CD4-positive, alpha-beta T cell treated with Interleukin-4 for 4 hours (primary cell): ENCODE results near the gene ABHD17C.
A peak's percentile ranks its signal among the peaks of the same experiment; 100 is the strongest.

ENCODE experiments used
- DNase-seq: peaks from one replicate; pipeline ENCODE4 v3.0.0-alpha.2; 2020

The ABHD17C gene

DNA sequence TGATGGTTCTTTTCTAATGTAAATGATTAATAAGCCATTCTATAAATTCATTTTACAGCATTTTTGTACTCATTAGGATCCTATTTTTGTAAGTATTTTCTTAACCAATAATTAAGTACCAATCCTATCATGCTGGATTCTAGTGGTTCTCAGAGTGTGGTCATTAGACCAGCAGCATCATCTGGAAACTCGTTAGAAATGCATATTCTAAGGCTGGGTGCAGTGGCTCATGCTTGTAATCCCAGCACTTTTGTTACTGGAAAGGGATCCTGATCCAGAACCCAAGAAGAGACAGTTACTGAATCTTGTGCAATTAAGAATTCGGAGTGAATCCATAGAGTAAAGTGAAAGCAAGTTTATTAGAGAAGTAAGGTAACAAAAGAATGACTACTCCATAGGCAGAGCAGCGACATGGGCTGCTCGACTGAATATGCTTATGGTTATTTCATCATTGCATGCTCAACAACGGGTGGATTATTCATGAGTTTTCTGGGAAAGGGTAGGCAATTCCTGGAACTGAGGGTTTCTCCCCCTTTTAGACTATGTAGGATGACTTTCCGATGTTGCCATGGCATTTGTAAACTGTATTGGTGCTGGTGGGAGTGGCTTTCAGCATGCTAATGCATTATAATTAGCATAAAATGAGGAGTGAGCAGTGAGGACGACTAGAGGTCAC lies 74.2 kb downstream of the ABHD17C start:
- no peak for DNase-seq

DNA sequence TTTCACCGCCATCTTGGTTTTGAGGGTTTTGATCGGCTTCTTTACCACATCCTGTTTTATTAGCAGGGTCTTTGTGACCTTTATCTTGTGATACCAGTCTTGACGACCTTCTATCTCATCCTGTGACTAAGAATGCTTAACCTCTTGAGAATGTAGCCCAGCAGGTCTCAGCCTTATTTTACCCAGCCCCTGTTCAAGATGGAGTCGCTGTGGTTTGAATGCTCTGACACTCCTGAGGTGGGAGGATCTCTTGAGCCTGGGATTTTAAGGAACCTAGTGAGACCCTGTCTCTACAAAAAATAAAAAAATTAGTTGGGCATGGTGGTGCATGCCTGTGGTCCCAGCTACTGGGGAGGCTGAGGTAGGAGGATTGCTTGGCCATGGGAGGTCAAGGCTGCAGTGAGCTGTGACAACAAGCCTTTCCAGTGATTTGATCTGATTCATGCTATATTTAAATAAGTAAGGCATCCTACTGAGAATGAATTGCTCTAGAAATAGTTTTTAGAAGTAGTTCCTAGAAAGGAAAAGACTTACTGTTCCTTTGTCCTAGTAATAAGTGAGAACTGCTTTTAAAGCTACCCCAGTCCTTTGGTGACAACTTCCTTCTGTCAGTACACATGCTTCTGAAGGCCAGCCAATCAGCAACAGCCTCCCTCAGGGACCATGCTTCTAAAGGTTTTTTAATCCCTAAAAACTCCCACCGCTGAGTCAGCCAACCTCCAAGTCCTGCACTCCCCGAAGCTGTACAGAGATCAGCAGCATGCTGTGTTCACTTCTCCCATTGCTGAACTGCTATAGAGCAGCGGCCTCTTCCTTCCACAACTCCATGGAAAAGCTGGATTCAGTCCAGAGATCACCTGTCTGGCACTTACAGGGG lies 75.0 kb downstream of the ABHD17C start:
- no peak for DNase-seq

DNA sequence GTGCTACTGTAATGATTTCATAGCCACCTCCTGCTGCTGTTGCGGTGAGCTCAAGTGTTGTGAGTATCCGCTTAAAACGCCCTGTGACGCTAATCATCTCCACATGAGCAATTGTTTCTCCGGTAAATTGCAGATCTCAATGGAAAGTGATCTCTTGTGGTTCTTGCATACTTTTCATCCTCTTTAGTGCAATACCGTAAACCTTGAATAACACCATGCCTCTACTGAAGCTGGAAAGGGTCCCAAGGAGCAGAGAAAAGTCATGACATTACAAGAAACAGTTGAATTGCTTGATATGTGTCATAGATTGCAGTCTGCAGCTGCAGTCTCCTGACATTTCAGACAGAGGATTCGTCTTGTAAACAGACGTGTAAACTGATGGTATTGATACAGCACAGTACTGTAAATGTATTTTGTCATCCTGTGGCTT lies 78.0 kb downstream of the ABHD17C start:
- DNase-seq: no peak

DNA sequence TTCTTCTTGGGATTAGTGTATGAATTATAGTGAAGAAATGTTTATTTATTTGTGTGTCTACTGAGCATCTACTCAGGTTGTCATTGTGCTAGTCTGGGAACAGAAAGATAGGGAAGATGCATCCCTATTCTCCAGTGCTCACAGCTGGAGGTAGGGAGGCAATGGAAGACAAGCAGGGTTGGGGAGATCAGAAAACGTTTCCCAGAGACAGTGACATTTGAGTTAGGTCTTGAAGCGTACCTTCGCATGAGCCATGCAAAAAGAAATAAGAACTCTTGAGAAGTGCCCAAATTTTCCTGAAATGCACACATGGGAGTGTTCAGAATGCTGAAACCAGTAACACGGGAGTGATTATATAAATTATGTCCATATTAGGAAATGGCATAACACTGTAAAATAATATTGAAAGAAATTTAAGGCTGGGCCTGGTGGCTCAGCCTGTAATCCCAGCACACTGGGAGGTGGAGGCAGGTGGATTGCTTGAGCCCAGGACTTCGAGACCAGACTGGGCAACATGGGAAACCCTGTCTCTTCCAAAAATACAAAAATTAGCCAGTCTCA lies 78.8 kb downstream of the ABHD17C start:
- no peak for DNase-seq

DNA sequence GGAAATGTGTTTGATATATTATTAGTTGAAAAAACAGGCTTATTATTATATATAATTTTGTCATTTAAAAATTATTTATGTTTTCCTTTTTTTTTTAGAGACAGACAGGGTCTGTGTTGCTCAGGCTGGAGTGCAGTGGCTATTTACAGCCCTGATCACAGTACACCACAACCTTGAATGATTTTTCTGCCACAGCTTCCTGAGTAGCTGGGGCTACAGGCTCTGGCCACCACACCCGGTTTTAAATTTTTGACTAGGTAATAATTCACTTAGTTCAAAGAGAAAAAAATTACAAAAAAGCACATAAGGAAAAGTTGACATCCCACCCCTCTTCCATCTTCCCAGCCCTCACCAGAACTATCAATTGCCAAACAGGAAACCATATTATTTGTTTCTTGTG lies 79.4 kb downstream of the ABHD17C start:
- no peak for DNase-seq

DNA sequence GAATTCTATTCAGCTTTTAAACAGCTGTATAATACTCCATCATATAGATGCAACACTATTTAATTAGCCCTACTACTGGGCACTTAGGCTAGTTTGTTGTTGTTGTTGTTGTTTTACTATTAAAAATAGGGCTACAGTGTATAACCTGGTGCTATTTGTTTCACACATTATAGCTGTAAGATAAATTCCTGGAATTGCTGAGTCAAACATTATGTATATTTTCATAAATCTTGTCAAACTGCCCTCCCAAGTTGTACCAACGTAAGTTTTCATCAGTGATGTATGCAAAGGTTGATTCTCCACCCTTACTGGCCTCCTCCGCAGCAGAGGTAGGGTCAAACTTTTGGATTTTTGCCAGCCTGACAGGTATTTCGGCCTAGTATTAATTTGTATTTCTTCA lies 80.2 kb downstream of the ABHD17C start:
- DNase-seq: no peak

DNA sequence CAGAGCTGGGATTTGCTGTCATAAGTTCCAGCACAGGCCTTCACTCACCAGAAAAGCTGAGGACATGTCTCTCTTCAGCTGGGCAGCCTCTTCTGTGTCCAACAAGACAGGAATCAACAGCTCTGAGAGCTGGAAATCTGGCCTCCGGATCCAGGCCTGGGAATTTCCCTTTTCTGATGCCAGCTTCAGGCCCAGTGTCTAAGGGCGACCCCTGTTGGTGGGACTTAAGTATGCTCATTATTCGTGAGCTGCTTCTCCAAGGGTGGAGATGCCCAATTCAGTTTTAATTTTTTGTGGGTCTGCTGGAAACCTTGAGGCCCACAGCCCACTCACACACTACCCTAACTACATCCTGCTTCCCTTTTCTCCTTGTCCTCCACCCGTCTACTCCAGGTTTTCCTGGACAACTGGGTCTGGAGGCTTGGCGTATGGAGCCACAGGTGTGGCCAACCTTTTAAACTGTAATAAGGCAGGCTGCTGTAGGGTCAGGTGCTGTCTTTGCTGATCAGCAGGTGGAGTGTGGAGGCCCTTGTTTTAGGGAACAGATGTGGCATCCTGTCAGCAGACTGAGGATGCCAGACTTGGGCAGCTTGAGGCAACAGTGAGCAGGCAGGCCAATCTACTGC lies 81.4 kb downstream of the ABHD17C start:
- peak; percentile 62 for DNase-seq

DNA sequence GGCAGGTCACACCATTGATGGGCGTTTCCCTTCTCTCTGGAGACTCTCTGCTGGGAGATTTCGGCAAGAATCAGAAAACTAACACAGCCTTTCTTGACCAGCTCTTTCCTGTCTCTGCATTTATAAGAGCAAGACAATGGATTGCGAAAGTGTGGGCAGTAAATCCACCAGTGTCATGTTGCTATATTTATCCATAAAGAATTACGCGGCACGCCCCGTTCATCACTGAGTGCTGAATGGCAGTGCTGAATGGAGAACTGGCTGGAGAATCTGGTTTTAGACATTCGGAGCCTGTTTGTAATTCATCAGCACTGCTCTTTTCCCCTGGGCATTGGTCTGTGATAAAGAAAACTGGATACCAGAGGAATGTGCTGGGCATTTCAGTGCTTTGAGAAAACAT lies 82.0 kb downstream of the ABHD17C start:
- DNase-seq: no peak

DNA sequence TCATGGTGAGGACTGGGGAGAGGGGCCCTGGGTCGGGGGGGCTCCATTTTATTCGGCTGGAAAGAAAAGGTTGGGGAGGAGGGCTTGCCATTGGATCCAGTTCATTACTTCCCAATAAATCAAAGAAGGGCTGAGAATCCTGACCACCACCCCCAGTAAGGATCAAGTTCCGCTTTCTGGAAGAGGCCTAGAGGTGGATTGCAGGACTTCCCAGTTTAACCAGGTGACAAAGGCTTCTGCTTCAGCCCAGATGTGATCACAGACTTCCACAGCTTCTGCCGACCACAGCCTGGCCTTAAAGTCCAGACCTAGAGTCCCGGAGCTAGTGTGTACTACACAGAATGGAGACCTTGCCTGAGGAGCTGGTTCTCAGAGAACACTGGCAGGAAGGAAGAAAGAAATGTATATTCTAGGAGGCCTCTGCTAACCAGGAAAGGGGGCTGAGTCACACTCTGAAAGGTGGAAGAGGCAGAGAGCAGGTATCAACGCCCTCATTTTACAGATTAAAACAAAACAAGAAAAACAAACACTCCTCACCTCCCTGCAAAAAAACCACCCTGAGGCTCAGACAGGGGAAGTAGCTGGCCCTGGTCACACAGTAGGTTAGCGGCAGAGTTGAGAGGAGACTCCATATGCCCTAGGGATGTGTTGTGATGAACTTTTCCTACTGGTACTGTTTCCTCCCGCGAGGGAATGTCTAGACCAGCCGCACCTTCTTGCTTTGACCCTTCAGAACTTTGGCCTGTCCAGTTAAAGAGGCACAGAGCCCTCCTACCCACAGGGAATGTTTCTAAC lies 82.9 kb downstream of the ABHD17C start:
- no peak for DNase-seq

DNA sequence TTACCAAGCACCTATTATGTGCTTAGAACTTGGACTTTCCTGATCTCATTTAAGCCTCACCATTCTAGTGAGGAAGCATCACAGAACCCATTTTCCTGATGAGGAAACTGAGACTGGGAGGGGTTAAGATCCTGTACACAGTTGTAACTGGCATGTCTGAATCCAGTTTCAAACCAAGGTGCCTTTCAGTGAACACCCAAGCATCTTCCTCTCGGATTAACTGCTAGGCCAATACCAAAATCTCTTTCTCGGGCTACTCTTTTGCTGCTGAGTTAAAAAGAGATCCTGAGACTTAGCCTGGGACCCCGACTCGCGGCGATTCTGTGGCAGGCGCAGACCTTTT lies 83.5 kb downstream of the ABHD17C start:
- DNase-seq: no peak

DNA sequence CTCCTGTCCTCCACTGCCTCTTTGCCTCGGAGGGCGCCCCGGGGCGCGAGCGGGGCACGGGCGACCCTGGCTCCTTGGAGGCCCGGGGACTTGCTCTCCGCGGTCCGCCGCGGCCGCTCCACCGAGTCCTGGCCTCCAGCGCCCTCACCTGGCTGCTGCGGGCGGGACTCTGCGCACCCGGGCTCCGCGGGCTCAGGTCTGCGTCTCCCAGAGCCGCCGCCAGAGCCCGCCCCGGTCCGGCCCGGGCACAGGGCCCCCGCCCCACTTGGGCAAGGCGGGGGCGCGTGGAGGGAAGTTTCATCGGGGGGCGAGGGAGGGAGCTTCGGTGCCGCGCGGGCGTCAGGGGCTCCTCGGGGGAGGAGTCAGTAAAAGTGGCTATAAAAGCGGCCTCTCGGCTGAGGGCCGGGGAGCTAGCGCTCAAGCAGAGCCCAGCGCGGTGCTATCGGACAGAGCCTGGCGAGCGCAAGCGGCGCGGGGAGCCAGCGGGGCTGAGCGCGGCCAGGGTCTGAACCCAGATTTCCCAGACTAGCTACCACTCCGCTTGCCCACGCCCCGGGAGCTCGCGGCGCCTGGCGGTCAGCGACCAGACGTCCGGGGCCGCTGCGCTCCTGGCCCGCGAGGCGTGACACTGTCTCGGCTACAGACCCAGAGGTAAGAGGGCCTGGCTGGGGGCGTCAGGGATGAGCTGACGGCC lies 84.0 kb downstream of the ABHD17C start, which contains the start of gene CEMIP:
Gene CEMIP, plus strand, starts transcription at position 407 of the 694 bp plus-strand sequence. CDS start 94,510 bp downstream, outside the sequence.
- DNase-seq: no peak

DNA sequence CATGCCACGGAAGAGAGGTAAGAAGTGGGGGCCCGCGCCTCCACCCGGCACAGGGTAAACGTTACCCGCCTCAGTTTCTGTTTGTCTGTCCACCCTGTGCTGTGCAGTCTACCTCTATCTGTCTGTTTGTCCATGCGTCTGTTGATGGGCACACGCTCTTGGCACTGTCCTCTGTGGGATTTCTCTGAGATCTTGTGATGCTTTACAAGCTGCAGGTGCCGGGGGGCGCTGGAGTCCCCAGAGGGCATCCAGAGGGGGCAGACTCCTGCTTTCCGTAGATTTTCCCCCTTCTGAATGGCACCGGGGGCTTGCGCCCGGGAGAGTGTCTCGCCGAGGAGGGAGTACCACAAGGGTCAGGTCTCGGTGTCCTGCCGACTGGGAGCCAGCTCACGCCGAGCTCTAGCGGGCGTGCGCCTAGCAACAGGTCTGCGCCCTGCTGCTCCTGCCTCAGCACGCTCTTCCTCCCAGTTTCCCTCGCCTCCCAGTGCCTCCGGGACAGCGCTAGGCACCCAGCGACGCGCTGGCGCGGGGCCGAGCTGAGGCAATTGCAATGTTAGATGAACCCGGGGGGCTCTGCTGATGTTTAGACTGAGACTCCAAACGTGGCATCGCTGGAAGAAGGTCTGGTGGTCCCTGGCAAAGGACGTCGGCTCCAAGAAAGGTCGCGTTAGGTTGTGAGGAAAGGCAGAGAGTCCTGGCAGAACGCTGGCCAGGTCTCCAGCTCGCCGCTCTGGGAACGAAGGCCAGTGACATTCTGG lies 84.7 kb downstream of the ABHD17C start:
- DNase-seq: no peak

DNA sequence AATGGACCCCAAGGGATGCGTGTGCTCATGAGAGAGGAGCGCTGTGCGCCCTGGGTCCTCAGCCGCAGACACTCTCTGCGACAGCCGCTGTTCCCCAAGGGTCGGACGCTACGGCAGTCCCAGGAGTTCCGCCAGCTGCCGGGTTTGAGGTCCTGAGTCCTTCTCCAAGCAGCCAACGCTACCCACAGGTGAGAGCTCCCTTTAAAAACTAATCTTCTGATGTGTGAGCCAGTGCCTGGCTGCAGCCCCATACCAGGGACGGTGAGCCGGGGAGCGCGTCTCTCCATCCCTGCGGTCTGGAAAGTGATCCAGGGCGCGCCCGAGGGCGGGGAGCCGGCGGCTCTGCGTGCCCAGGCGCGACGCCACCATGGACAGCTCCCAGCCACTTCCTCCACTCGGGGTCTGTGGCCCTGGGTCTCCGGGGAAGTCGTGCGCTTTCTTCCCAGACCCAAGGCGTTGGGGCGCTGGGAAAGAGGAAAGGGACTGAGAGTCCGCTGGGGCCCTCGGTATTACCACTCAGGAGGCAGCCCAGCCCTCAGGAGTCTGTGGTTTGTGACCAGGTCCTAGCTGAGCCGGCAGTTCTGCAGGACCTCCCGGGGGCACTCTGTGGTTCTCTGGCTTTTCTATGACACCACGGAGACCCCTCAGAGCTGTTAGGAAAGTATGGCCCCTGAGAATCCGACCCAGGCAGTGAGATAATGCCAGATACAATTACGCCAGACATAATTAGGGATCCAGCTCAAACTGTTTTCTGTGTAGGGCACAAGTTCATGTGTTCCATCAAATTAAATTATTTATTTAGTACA lies 85.5 kb downstream of the ABHD17C start:
- DNase-seq: no peak

DNA sequence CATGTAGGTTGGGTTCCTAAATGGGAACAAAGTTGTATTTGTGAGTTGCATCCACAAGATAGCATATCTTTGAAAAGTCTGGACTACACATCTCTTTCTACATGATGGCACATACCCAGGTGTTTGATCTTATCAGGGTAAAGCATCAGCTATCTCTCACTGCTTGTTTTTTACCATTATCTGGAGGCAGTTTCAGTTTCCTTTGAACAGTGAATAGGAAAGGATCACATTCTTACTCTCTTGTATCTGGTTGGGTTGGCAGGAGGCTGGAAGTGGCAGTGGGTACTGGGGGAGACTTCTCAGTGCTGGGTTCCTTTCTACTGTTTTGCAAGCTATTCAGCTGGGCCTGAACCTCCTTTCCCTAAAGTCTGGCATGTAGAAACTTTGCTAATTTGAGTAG lies 88.2 kb downstream of the ABHD17C start:
- no peak for DNase-seq

DNA sequence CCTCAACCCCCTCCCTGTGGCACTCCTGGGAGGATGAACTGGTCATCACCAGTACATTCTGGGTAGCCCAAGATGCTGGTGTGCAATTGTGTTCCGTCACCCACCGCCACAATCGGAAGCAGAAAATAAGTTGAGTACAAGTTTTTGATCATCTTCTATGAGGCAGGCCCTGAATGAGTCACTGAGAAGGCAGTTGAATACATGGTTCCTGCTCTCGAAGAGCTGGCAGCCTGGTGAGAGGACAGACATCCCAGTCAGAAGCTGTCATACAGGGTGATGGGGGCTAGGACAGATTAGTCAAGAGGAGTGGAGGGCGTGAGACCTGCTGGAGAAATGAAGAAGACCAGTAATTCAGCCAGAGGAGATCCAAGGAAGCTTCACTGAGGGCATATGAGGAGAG lies 90.2 kb downstream of the ABHD17C start:
- no peak for DNase-seq

DNA sequence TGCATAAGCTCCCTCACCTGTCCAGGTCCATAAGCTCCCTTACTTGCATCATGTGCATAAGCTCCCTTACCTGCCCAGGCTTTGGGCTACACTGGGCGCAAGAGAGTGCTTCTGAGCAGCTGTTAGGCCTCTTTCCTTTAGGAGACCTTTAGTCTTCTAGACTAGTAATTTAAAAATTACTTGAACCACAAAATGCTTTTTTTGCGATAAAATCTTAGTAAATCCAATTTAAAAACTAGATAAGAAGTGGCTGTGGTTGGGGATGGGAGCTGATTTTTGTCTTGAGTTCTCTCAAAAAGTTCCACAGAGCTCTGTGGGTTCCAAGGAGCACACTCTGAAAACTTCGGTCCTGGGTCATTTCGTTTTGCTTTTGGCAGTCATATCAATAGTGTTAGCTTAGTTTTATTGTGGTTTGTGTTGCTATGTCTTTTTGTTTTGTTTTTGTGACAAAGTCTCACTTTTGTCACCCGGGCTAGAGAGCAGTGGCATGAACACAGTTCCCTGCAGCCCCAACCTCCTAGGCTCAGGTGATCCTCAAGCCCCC lies 90.8 kb downstream of the ABHD17C start:
- no peak for DNase-seq

DNA sequence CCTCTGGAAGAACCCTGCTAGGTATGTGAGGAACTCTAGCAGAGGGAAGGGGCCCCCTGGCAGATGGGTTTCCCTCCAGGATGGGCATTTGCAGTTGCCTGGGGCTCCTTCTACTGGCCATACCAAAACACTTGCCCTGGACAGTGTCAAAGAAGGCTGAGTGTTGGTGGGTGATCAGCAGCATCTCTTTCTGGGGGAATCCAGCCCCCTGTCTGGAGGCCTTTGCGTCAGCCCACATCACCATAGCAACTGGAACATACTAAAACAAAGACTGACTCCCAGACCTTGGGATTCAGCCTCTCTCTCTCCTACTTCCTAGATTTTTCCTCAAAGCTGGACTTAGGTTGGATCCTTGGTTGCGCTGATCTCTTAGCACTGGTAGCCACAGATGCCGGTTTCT lies 92.2 kb downstream of the ABHD17C start:
- no peak for DNase-seq

DNA sequence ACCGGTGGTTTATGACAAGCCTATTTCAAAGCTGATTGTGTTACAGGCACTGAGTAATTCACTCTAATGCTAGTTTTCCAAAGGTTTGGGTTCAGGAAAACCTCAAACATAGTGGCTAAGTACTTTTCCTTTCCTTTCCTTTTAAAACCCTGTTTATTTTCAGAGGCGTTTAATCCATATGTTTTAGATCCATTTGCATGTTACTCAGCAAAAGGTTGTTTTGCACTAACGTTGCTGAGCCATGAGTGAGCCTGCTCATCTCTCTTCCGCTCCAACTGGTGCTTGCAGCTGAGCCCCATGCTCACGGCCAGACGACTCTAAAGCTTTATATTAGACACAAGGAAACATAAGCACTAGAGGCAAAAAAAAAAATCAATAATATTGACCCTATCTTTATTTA lies 93.4 kb downstream of the ABHD17C start:
- no peak for DNase-seq

DNA sequence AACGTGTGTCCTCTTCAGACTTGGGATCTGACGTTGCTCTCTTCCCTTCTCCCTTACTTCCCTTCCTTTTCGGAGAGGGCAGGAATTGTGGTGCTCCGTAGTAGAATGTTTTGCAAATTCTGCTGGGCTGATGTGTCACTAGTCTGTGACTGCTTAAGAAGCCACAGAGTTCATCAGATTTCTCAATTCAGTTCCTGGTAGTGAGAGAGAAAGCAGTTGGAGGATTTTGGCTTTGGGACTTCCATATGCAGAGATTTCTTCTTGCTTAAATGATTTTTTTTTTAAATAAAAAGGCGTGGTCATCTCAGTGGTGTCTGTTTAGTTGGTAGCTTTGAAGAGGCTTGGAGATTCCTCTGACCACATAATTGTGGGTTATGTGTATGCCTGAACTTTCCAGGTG lies 94.2 kb downstream of the ABHD17C start:
- no peak for DNase-seq

DNA sequence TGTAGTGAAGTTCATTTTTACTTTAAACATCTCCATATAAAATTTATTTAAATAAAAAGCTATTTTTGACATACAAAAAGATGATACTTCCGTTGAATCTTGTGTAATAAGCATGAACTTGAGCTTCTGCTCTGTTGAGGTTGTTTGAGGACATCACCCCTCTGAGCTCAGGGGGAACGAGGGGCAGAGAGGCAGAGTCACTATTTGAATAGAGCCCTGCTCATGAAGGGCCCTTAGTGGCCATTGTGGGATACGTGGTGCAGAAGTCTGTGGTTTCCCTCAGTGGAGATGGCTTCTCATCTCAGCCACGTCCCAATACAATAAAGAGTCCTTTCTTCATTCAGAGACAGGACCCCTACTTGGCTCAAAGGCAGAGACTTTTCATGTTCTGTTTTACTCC lies 94.7 kb downstream of the ABHD17C start:
- no peak for DNase-seq
